ENCODE data around the gene SLC16A7. TPM values are rescaled to one million over a fixed set of nuclear protein-coding genes. Genes with fewer than 3 reads are reported as not detected.

The SLC16A7 gene
- total RNA-seq, 1 experiment from 2014 or later: 2.7 TPM

- Histone ChIP-seq H2AFZ (peak overlapping the region; percentile 66; the same call in 1 of the 2 replicates), H3K36me3 (ENCODE audit: low read depth) (no peaks in the 10 kb centered on the region), H3K4me2 (peak overlapping the region; percentile 93), H3F3A (ENCODE audit: insufficient read depth, low read depth) (peaks cover 10% of the 10 kb centered on the region; the same call in 1 of the 2 replicates), H3K4me1 (replicated peaks; ENCODE audit: insufficient read depth) (peaks cover 10% of the 10 kb centered on the region; the same call in 1 of the 2 replicates), H4K20me1 (ENCODE audit: insufficient read depth) (no peaks in the 10 kb centered on the region), H3K27me3 (ENCODE audit: insufficient read depth, low read depth) (peaks cover 8% of the 10 kb centered on the region; the same call in 1 of the 2 replicates), H3K79me2 (ENCODE audit: low read depth) (no peaks in the 10 kb centered on the region), H3K4me3 (peak overlapping the region; percentile 66), H3K27ac (no peak overlapping the region), H3K9me3 (ENCODE audit: insufficient read depth, low read depth) (no peaks in the 10 kb centered on the region), H3K9me2 (ENCODE audit: insufficient read depth) (no peaks in the 10 kb centered on the region)
- DNase-seq: no peak
- ChIA-PET POLR2A (ENCODE audit: unreplicated experiment) (interaction anchor here (0.8 kb wide), 1 partner anchor 212 kb away, joined by 6 read pairs; no protein-coding TSS in a partner anchor), CTCF (no interaction called here)
- no peak for TF ChIP-seq EZH2 (IDR thresholded peaks at IDR 0.05; ENCODE audit: low read depth)
- no peak for TF ChIP-seq CTCF (conservative IDR thresholded peaks at IDR 0.05)
- no TSS peak for BruUV-seq (replicated peaks)
- intact Hi-C loops (cut with micrococcal nuclease; ENCODE audit: unreplicated experiment): loop anchor here (10.0 kb wide), 1 partner anchor 210 kb away; no protein-coding TSS in a partner anchor
Observed at GRCh38 chr12:59594943-59595500, 807 bp upstream of the SLC16A7 start.

GRCh38 chr12:59595565-59595882 lies 305 bp upstream of the SLC16A7 start:
- DNase-seq: no peak
- H3K9me2 ChIP-seq (ENCODE audit: insufficient read depth): no peaks in the 10 kb centered on the region
- ChIA-PET POLR2A (ENCODE audit: unreplicated experiment) (interaction anchor here (0.8 kb wide), 1 partner anchor 211 kb away, joined by 6 read pairs; no protein-coding TSS in a partner anchor), CTCF (interaction anchor here (0.7 kb wide), 1 partner anchor 449 kb away, joined by 3 read pairs; no protein-coding TSS in a partner anchor)
- H3F3A ChIP-seq (ENCODE audit: insufficient read depth, low read depth): peaks cover 10% of the 10 kb centered on the region; the same call in 1 of the 2 replicates
- H2AFZ ChIP-seq: peak overlapping the region; percentile 66; the same call in 1 of the 2 replicates
- TF ChIP-seq CTCF (conservative IDR thresholded peaks at IDR 0.05): no peak
- no peak for TF ChIP-seq EZH2 (IDR thresholded peaks at IDR 0.05; ENCODE audit: low read depth)
- H3K27me3 ChIP-seq (ENCODE audit: insufficient read depth, low read depth): peaks cover 8% of the 10 kb centered on the region; the same call in 1 of the 2 replicates
- H3K27ac ChIP-seq: no peak overlapping the region
- no peaks in the 10 kb centered on the region for H3K36me3 ChIP-seq (ENCODE audit: low read depth)
- intact Hi-C loops (cut with micrococcal nuclease; ENCODE audit: unreplicated experiment): loop anchor here (10.0 kb wide), 1 partner anchor 209 kb away; no protein-coding TSS in a partner anchor
- no TSS peak for BruUV-seq (replicated peaks)
- no peaks in the 10 kb centered on the region for H4K20me1 ChIP-seq (ENCODE audit: insufficient read depth)
- H3K4me1 ChIP-seq (replicated peaks; ENCODE audit: insufficient read depth): peaks cover 10% of the 10 kb centered on the region; the same call in 1 of the 2 replicates
- peak overlapping the region; percentile 93 for H3K4me2 ChIP-seq
- no peaks in the 10 kb centered on the region for H3K9me3 ChIP-seq (ENCODE audit: insufficient read depth, low read depth)
- no peaks in the 10 kb centered on the region for H3K79me2 ChIP-seq (ENCODE audit: low read depth)
- H3K4me3 ChIP-seq: peak overlapping the region; percentile 66

- intact Hi-C loops (cut with micrococcal nuclease; ENCODE audit: unreplicated experiment): loop anchor here (2.0 to 10.0 kb wide), 2 partner anchors 53 to 207 kb away; no protein-coding TSS in a partner anchor
- Histone ChIP-seq H3K27me3 (ENCODE audit: insufficient read depth, low read depth) (peaks cover 8% of the 10 kb centered on the region; the same call in 1 of the 2 replicates), H3K79me2 (ENCODE audit: low read depth) (no peaks in the 10 kb centered on the region), H3K27ac (no peak overlapping the region), H3K4me2 (peak overlapping the region; percentile 93), H3K9me3 (ENCODE audit: insufficient read depth, low read depth) (no peaks in the 10 kb centered on the region), H3F3A (ENCODE audit: insufficient read depth, low read depth) (peaks cover 10% of the 10 kb centered on the region; the same call in 1 of the 2 replicates), H2AFZ (0 out of 2 replicates have a peak overlapping the region, but pooled peaks have one; percentile 79), H3K36me3 (ENCODE audit: low read depth) (no peaks in the 10 kb centered on the region), H3K4me1 (replicated peaks; ENCODE audit: insufficient read depth) (peaks cover 10% of the 10 kb centered on the region; the same call in 1 of the 2 replicates), H3K9me2 (ENCODE audit: insufficient read depth) (no peaks in the 10 kb centered on the region), H4K20me1 (ENCODE audit: insufficient read depth) (no peaks in the 10 kb centered on the region), H3K4me3 (peak overlapping the region; percentile 66; the same call in 1 of the 2 replicates)
- peak; percentile 29 to 74 for DNase-seq
- no TSS peak for BruUV-seq (replicated peaks)
- ChIA-PET POLR2A (ENCODE audit: unreplicated experiment) (no interaction called here), CTCF (no interaction called here)
- TF ChIP-seq EZH2 (IDR thresholded peaks at IDR 0.05; ENCODE audit: low read depth) (no peak), CTCF (conservative IDR thresholded peaks at IDR 0.05) (no peak)
Observed at GRCh38 chr12:59597385-59597781, 1.6 kb downstream of the SLC16A7 start.
